ENCODE data around the gene TEKT4.
"Not testable (repeated sequence)": the region's sequence is repeated elsewhere in the genome, so short reads cannot be mapped to it uniquely, and the experiment has no call there.

Gene TEKT4

GRCh38 chr2:94875820-94876522 lies 4.7 kb downstream of the TEKT4 start:
- no peak for DNase-seq

- no peak for DNase-seq
Measured at GRCh38 chr2:94876523-94876863, 5.3 kb downstream of the TEKT4 start.

- no peak for DNase-seq
Measured at GRCh38 chr2:94877129-94877528, 5.9 kb downstream of the TEKT4 start.

- not testable (repeated sequence) for DNase-seq
Measured at GRCh38 chr2:94878575-94878974, 7.3 kb downstream of the TEKT4 start.

- no peak for DNase-seq
Measured at GRCh38 chr2:94879314-94879981, 8.2 kb downstream of the TEKT4 start.

- no peak for DNase-seq
Measured at GRCh38 chr2:94879982-94880377, 8.8 kb downstream of the TEKT4 start.

GRCh38 chr2:94880507-94880906 lies 9.3 kb downstream of the TEKT4 start:
- DNase-seq: no peak

GRCh38 chr2:94881070-94881469 lies 9.8 kb downstream of the TEKT4 start:
- no peak for DNase-seq

GRCh38 chr2:94890234-94890633 lies 19.0 kb downstream of the TEKT4 start:
- DNase-seq: no peak

- DNase-seq: not testable (repeated sequence)
Measured at GRCh38 chr2:94895273-94895672, 24.0 kb downstream of the TEKT4 start.

- not testable (repeated sequence) for DNase-seq
Measured at GRCh38 chr2:94906976-94907375, 35.7 kb downstream of the TEKT4 start.

- DNase-seq: no peak
Measured at GRCh38 chr2:94923196-94923595, 52.0 kb downstream of the TEKT4 start.

GRCh38 chr2:94924999-94925398 lies 53.8 kb downstream of the TEKT4 start:
- not testable (repeated sequence) for DNase-seq
